PFSK-1 (cell line): Measurements from ENCODE around the gene LBH.

ENCODE experiments used
- POLR2AphosphoS5 ChIP-seq: IDR thresholded peaks from 2 replicates; pipeline ENCODE4 v1.6.1; 2012; ENCODE audit warnings: low read depth, mild to moderate bottlenecking, control low read depth, low read length, moderate library complexity
- REST ChIP-seq, 2 experiments: IDR thresholded peaks; 2 replicates each; pipeline versions ENCODE4 v1.6.1 to v1.8.0; 2011 to 2012; ENCODE audit warnings: low read depth in 2 of 2, low read length in 2 of 2, control low read depth in 1 of 2, inconsistent platforms in 1 of 2, mild to moderate bottlenecking in 1 of 2, moderate library complexity in 1 of 2; ENCODE audit not compliant: insufficient read depth in 1 of 2
- SIN3A ChIP-seq: IDR thresholded peaks from 2 replicates; pipeline ENCODE4 v1.6.1; 2012; ENCODE audit warnings: mild to moderate bottlenecking, low read length, moderate library complexity, borderline replicate concordance; ENCODE audit not compliant: insufficient read depth
- TAF1 ChIP-seq: IDR thresholded peaks from 2 replicates; pipeline ENCODE4 v1.6.1; 2012; ENCODE audit warnings: low read length, control low read depth, borderline replicate concordance; ENCODE audit not compliant: insufficient read depth

- TF ChIP-seq TAF1 (no peak), REST (IDR thresholded peaks at IDR 0.05; ENCODE audit: insufficient read depth in 1 of 2, low read depth in 2 of 2, low read length in 2 of 2) (no peak), POLR2AphosphoS5 (no peak), SIN3A (no peak)
These were observed 39.0 kb upstream of the LBH start for GRCh38 chr2:30192314-30192713.
